Activated naive CD8-positive, alpha-beta T cell treated with anti-CD3 and anti-CD28 coated beads for 36 hours (primary cell): ENCODE data around the gene TMIGD2. TPM values are rescaled to one million over a fixed set of nuclear protein-coding genes. Genes with fewer than 3 reads are reported as not detected.
"Not testable (repeated sequence)": the region's sequence is repeated elsewhere in the genome, so short reads cannot be mapped to it uniquely, and the experiment has no call there.

Experiments used
- DNase-seq: peaks from one replicate; pipeline ENCODE4 v3.0.0; 2021
- H3K27ac Mint-ChIP-seq: one replicate; pipeline ENCODE4 v1.8.0; 2022; ENCODE audit warnings: mild to moderate bottlenecking, moderate library complexity, mixed read lengths
- H3K27me3 Mint-ChIP-seq: one replicate; pipeline ENCODE4 v1.8.0; 2022; ENCODE audit warnings: mild to moderate bottlenecking, mixed read lengths
- H3K36me3 Mint-ChIP-seq: one replicate; pipeline ENCODE4 v1.8.0; 2021; ENCODE audit warnings: mild to moderate bottlenecking, mixed read lengths
- H3K4me1 Mint-ChIP-seq: one replicate; pipeline ENCODE4 v1.8.0; 2021; ENCODE audit warnings: mixed read lengths
- H3K4me3 Mint-ChIP-seq: one replicate; pipeline ENCODE4 v1.8.0; 2022; ENCODE audit warnings: mild to moderate bottlenecking, moderate library complexity, mixed read lengths
- H3K9me3 Mint-ChIP-seq: one replicate; pipeline ENCODE4 v1.8.0; 2022; ENCODE audit warnings: mixed read lengths
- total RNA-seq, 2 experiments: library from RNA; stranded (reverse); gene quantifications; one replicate each; pipeline ENCODE4 v1.2.3, GENCODE V29; 2021

TMIGD2 gene
- 10 to 100 TPM; 12.6 to 14.7 TPM for total RNA-seq

GRCh38 chr19:4302243-4302640 is at the start of gene TMIGD2:
TMIGD2 (minus strand) TSS chr19:4302389; CDS start chr19:4302385, 4 bp downstream.
- peak within 1 kb of the TSS; percentile 81 for H3K4me3 Mint-ChIP-seq
- DNase-seq: no peak
- no peaks in the 10 kb centered on the region for H3K9me3 Mint-ChIP-seq
- peaks cover 29% of the 10 kb centered on the region for H3K4me1 Mint-ChIP-seq
- peak within 1 kb of the TSS; percentile 83 for H3K27ac Mint-ChIP-seq
- peaks cover 6% of the 10 kb centered on the region for H3K36me3 Mint-ChIP-seq
- no peaks in the 10 kb centered on the region for H3K27me3 Mint-ChIP-seq

GRCh38 chr19:4350726-4351125 is 48.5 kb upstream of the TMIGD2 start:
- DNase-seq: no peak
- H3K4me1 Mint-ChIP-seq: no peaks in the 10 kb centered on the region
- H3K27ac Mint-ChIP-seq: no peak overlapping the region
- H3K4me3 Mint-ChIP-seq: no peak overlapping the region
- no peaks in the 10 kb centered on the region for H3K9me3 Mint-ChIP-seq
- H3K36me3 Mint-ChIP-seq: peaks cover 10% of the 10 kb centered on the region
- H3K27me3 Mint-ChIP-seq: no peaks in the 10 kb centered on the region

- Mint-ChIP-seq H3K27me3 (no peaks in the 10 kb centered on the region), H3K4me1 (peaks cover 4% of the 10 kb centered on the region), H3K36me3 (peaks cover 10% of the 10 kb centered on the region), H3K9me3 (no peaks in the 10 kb centered on the region), H3K4me3 (no peak overlapping the region), H3K27ac (no peak overlapping the region)
- no peak for DNase-seq
These were observed 47.9 kb upstream of the TMIGD2 start for GRCh38 chr19:4350111-4350510.

GRCh38 chr19:4349225-4349624 is 47.0 kb upstream of the TMIGD2 start:
- not testable (repeated sequence) for DNase-seq, H3K9me3 Mint-ChIP-seq, H3K27me3 Mint-ChIP-seq, H3K4me3 Mint-ChIP-seq, H3K36me3 Mint-ChIP-seq, H3K4me1 Mint-ChIP-seq
- peak overlapping the region; percentile 61 for H3K27ac Mint-ChIP-seq

- Mint-ChIP-seq H3K36me3 (peaks cover 8% of the 10 kb centered on the region), H3K9me3 (no peaks in the 10 kb centered on the region), H3K27me3 (no peaks in the 10 kb centered on the region), H3K4me3 (no peak overlapping the region), H3K4me1 (peaks cover 9% of the 10 kb centered on the region), H3K27ac (no peak overlapping the region)
- DNase-seq: no peak
These were observed 45.3 kb upstream of the TMIGD2 start for GRCh38 chr19:4347521-4347920.

GRCh38 chr19:4346020-4346383 is 43.8 kb upstream of the TMIGD2 start:
- Mint-ChIP-seq H3K27me3 (no peaks in the 10 kb centered on the region), H3K4me1 (peaks cover 12% of the 10 kb centered on the region), H3K4me3 (no peak overlapping the region), H3K27ac (no peak overlapping the region), H3K9me3 (no peaks in the 10 kb centered on the region), H3K36me3 (peaks cover 8% of the 10 kb centered on the region)
- no peak for DNase-seq

GRCh38 chr19:4345342-4346019 is 43.3 kb upstream of the TMIGD2 start:
- Mint-ChIP-seq H3K27me3 (no peaks in the 10 kb centered on the region), H3K27ac (no peak overlapping the region), H3K9me3 (no peaks in the 10 kb centered on the region), H3K4me1 (peaks cover 12% of the 10 kb centered on the region), H3K4me3 (peak overlapping the region; percentile 25), H3K36me3 (peaks cover 8% of the 10 kb centered on the region)
- DNase-seq: no peak

GRCh38 chr19:4343370-4344307 is 41.5 kb upstream of the TMIGD2 start, which contains the start of gene MPND:
MPND (plus strand) TSS chr19:4343562; CDS start chr19:4343594, 32 bp downstream.
- peak; percentile 97 for DNase-seq
- Mint-ChIP-seq H3K4me3 (peak within 1 kb of the TSS; percentile 88), H3K9me3 (no peaks in the 10 kb centered on the region), H3K27ac (peak within 1 kb of the TSS; percentile 94), H3K36me3 (peaks cover 8% of the 10 kb centered on the region), H3K4me1 (peaks cover 16% of the 10 kb centered on the region), H3K27me3 (no peaks in the 10 kb centered on the region)

- DNase-seq: peak; percentile 93
- Mint-ChIP-seq H3K4me1 (peaks cover 23% of the 10 kb centered on the region), H3K27ac (peak overlapping the region; percentile 94), H3K4me3 (peak overlapping the region; percentile 88), H3K27me3 (no peaks in the 10 kb centered on the region), H3K9me3 (no peaks in the 10 kb centered on the region), H3K36me3 (peaks cover 8% of the 10 kb centered on the region)
These were observed 40.6 kb upstream of the TMIGD2 start for GRCh38 chr19:4342615-4343369.

GRCh38 chr19:4342314-4342614 is 40.1 kb upstream of the TMIGD2 start:
- Mint-ChIP-seq H3K4me1 (peaks cover 24% of the 10 kb centered on the region), H3K36me3 (peaks cover 7% of the 10 kb centered on the region), H3K27ac (peak overlapping the region; percentile 94), H3K4me3 (peak overlapping the region; percentile 88), H3K9me3 (no peaks in the 10 kb centered on the region), H3K27me3 (no peaks in the 10 kb centered on the region)
- DNase-seq: no peak

- peak within 1 kb of the TSS; percentile 88 for H3K27ac Mint-ChIP-seq
- H3K27me3 Mint-ChIP-seq: no peaks in the 10 kb centered on the region
- H3K9me3 Mint-ChIP-seq: peaks cover 8% of the 10 kb centered on the region
- peaks cover 20% of the 10 kb centered on the region for H3K4me1 Mint-ChIP-seq
- peaks cover 22% of the 10 kb centered on the region for H3K36me3 Mint-ChIP-seq
- DNase-seq: peak; percentile 29
- H3K4me3 Mint-ChIP-seq: peak within 1 kb of the TSS; percentile 83
These were observed 36.5 kb upstream of the TMIGD2 start, which contains the start of gene STAP2 for GRCh38 chr19:4338441-4339355. STAP2 (minus strand) TSS chr19:4338827; CDS start chr19:4338753, 74 bp downstream.

GRCh38 chr19:4337906-4338440 is 35.8 kb upstream of the TMIGD2 start:
- Mint-ChIP-seq H3K27me3 (no peaks in the 10 kb centered on the region), H3K9me3 (peaks cover 8% of the 10 kb centered on the region), H3K27ac (peak overlapping the region; percentile 88), H3K4me3 (peak overlapping the region; percentile 83), H3K36me3 (peaks cover 22% of the 10 kb centered on the region), H3K4me1 (peaks cover 17% of the 10 kb centered on the region)
- no peak for DNase-seq

- peaks cover 8% of the 10 kb centered on the region for H3K9me3 Mint-ChIP-seq
- no peak overlapping the region for H3K27ac Mint-ChIP-seq
- H3K4me1 Mint-ChIP-seq: peaks cover 13% of the 10 kb centered on the region
- H3K4me3 Mint-ChIP-seq: no peak overlapping the region
- no peaks in the 10 kb centered on the region for H3K27me3 Mint-ChIP-seq
- DNase-seq: no peak
- H3K36me3 Mint-ChIP-seq: peaks cover 24% of the 10 kb centered on the region
These were observed 32.9 kb upstream of the TMIGD2 start for GRCh38 chr19:4334929-4335570.
